Measurements from ENCODE around the gene IDNK.
"Not testable (repeated sequence)": the region's sequence is repeated elsewhere in the genome, so short reads cannot be mapped to it uniquely, and the experiment has no call there.

The IDNK gene

DNA sequence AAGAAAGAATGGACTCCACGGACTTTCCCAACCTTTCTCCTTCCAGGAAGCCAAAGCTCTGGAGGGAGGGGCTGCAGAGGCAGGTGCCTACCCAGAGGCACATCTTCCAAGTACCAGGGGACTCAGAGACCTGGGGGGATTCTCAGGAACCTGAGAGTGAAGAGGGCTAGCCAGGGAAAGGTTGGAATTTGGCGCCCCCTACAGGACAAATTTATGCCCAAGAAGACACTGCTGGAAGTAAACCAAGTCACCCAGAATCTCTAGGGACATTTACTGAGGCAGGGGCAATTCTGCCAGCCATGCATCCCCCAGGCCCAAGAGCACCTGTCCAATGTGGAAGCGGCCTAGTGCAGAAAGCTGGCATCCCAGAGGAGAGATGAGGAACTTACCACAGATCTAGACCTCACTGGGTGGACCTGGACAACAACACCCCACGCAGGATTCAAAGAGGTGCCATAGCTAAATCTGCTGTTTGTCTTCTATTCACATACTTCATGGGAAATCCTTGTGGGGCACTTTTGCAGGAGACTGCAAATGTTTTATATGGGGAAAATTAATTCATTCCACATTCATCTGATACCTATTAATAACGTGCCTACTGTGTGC is 25.9 kb upstream of the IDNK start:
- H2AFZ ChIP-seq (ENCODE audit: low read depth, low read length): no peak overlapping the region
- no peaks in the 10 kb centered on the region for H3K27me3 ChIP-seq (ENCODE audit: insufficient read depth, low read length, poor library complexity)
- no peaks in the 10 kb centered on the region for H3K9me3 ChIP-seq (ENCODE audit: insufficient read depth, low read length, severe bottlenecking)
- TF ChIP-seq, protein P1, sequence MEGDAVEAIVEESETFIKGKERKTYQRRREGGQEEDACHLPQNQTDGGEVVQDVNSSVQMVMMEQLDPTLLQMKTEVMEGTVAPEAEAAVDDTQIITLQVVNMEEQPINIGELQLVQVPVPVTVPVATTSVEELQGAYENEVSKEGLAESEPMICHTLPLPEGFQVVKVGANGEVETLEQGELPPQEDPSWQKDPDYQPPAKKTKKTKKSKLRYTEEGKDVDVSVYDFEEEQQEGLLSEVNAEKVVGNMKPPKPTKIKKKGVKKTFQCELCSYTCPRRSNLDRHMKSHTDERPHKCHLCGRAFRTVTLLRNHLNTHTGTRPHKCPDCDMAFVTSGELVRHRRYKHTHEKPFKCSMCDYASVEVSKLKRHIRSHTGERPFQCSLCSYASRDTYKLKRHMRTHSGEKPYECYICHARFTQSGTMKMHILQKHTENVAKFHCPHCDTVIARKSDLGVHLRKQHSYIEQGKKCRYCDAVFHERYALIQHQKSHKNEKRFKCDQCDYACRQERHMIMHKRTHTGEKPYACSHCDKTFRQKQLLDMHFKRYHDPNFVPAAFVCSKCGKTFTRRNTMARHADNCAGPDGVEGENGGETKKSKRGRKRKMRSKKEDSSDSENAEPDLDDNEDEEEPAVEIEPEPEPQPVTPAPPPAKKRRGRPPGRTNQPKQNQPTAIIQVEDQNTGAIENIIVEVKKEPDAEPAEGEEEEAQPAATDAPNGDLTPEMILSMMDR (IDR thresholded peaks at IDR 0.05; ENCODE audit: borderline replicate concordance, extremely low read depth, low read length, poor library complexity, severe bottlenecking): peak; percentile 73
- TF ChIP-seq EZH2 (IDR thresholded peaks at IDR 0.05; ENCODE audit: borderline replicate concordance, low read depth, low read length, severe bottlenecking): no peak
- H3K4me3 ChIP-seq (ENCODE audit: low read depth in 1 of 2, low read length in 2 of 2): no peak overlapping the region
- H3K9ac ChIP-seq (ENCODE audit: low read depth, low read length): no peak overlapping the region
- no peaks in the 10 kb centered on the region for H3K4me1 ChIP-seq (ENCODE audit: insufficient read depth, low read length)
- DNase-seq (peak; percentile 49), ATAC-seq (ENCODE audit: insufficient read depth, low read depth) (peak; percentile 66)
- no peak overlapping the region for H3K4me2 ChIP-seq (ENCODE audit: insufficient read depth, low read length)
- no peaks in the 10 kb centered on the region for H3K36me3 ChIP-seq (ENCODE audit: insufficient read depth, low read length)
- no peaks in the 10 kb centered on the region for H4K20me1 ChIP-seq (ENCODE audit: insufficient read depth, low read length)
- no peak overlapping the region for H3K27ac ChIP-seq (ENCODE audit: low read length)
- no peaks in the 10 kb centered on the region for H3K79me2 ChIP-seq (ENCODE audit: insufficient read depth, low read length)

DNA sequence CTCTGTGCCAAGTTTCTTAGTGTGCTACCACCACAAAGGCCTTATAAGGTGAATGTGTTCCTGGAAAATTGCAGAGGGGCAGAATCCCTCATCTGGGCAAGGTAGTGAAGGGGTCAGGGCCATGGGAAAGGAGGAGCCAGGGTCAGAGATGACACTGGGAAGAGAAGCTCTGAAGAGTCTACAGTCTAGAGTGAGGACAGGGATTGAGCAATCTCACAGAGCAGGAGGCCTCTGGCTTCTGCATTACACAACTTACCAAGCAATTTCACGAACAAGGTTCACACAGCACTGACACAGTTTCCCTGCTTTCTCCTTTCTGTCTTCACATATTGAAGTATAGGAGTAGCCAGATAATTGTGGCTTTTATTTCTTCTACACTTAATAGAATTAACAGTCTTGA is 24.5 kb upstream of the IDNK start:
- H3K79me2 ChIP-seq (ENCODE audit: insufficient read depth, low read length): no peaks in the 10 kb centered on the region
- TF ChIP-seq, protein P1 (IDR thresholded peaks at IDR 0.05; ENCODE audit: borderline replicate concordance, extremely low read depth, low read length, poor library complexity, severe bottlenecking): no peak
- H3K27ac ChIP-seq (ENCODE audit: low read length): no peak overlapping the region
- no peak for ATAC-seq (ENCODE audit: insufficient read depth, low read depth)
- DNase-seq: no peak
- no peaks in the 10 kb centered on the region for H3K36me3 ChIP-seq (ENCODE audit: insufficient read depth, low read length)
- H3K27me3 ChIP-seq (ENCODE audit: insufficient read depth, low read length, poor library complexity): no peaks in the 10 kb centered on the region
- no peaks in the 10 kb centered on the region for H3K9me3 ChIP-seq (ENCODE audit: insufficient read depth, low read length, severe bottlenecking)
- no peaks in the 10 kb centered on the region for H4K20me1 ChIP-seq (ENCODE audit: insufficient read depth, low read length)
- H3K4me2 ChIP-seq (ENCODE audit: insufficient read depth, low read length): no peak overlapping the region
- H3K9ac ChIP-seq (ENCODE audit: low read depth, low read length): no peak overlapping the region
- no peaks in the 10 kb centered on the region for H3K4me1 ChIP-seq (ENCODE audit: insufficient read depth, low read length)
- no peak overlapping the region for H2AFZ ChIP-seq (ENCODE audit: low read depth, low read length)
- no peak overlapping the region for H3K4me3 ChIP-seq (ENCODE audit: low read depth in 1 of 2, low read length in 2 of 2)

DNA sequence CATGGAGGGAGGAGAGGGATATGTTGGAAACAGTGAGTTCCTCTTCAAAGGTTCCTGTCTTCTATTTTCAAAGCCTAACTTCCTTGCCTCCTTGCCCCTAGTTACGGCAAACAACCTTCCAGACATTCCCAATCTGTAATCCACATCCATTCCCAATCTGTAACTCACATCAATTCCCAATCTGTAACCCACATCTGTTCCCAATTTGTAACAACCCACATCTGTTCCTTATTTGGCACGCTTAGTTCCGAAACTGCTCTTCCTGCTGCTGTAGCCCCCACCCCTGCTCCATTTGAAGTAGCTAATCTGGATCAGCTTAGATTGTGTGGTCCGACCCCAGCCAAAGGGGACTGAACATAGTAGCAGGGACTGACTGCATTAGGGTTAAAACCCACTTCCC is 23.9 kb upstream of the IDNK start:
- Histone ChIP-seq H3K4me1 (ENCODE audit: insufficient read depth, low read length) (no peaks in the 10 kb centered on the region), H4K20me1 (ENCODE audit: insufficient read depth, low read length) (no peaks in the 10 kb centered on the region), H3K9ac (ENCODE audit: low read depth, low read length) (no peak overlapping the region), H3K27ac (ENCODE audit: low read length) (no peak overlapping the region), H2AFZ (ENCODE audit: low read depth, low read length) (no peak overlapping the region), H3K36me3 (ENCODE audit: insufficient read depth, low read length) (no peaks in the 10 kb centered on the region), H3K27me3 (ENCODE audit: insufficient read depth, low read length, poor library complexity) (no peaks in the 10 kb centered on the region), H3K9me3 (ENCODE audit: insufficient read depth, low read length, severe bottlenecking) (no peaks in the 10 kb centered on the region), H3K79me2 (ENCODE audit: insufficient read depth, low read length) (no peaks in the 10 kb centered on the region), H3K4me3 (ENCODE audit: low read depth in 1 of 2, low read length in 2 of 2) (no peak overlapping the region), H3K4me2 (ENCODE audit: insufficient read depth, low read length) (no peak overlapping the region)
- ATAC-seq (ENCODE audit: insufficient read depth, low read depth) (no peak), DNase-seq (no peak)
- TF ChIP-seq EZH2 (IDR thresholded peaks at IDR 0.05; ENCODE audit: borderline replicate concordance, low read depth, low read length, severe bottlenecking): no peak

DNA sequence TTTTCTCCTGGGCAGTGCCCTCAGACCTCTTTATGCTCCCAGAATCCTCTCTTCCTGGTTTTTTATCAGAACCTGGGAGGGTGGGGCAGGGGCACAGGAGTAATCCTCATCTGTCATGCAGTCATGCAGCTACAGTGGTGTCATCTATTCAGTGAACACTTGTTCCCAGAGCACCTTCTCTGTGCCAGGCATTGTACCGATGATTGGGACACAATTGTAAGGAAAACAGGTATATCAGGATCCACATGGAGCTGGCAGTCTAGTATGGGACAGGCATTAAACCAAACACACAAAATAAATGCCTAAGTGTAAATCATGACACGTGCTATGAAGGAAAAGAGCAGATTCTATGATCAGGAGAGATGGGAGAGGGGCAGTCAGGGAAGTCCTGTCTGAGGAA is 21.5 kb upstream of the IDNK start:
- no peak for TF ChIP-seq EZH2 (IDR thresholded peaks at IDR 0.05; ENCODE audit: borderline replicate concordance, low read depth, low read length, severe bottlenecking)
- TF ChIP-seq, protein P1 (IDR thresholded peaks at IDR 0.05; ENCODE audit: borderline replicate concordance, extremely low read depth, low read length, poor library complexity, severe bottlenecking): no peak
- Histone ChIP-seq H3K27me3 (ENCODE audit: insufficient read depth, low read length, poor library complexity) (no peaks in the 10 kb centered on the region), H2AFZ (ENCODE audit: low read depth, low read length) (no peak overlapping the region), H3K4me3 (ENCODE audit: low read depth in 1 of 2, low read length in 2 of 2) (no peak overlapping the region), H3K4me2 (ENCODE audit: insufficient read depth, low read length) (no peak overlapping the region), H3K36me3 (ENCODE audit: insufficient read depth, low read length) (no peaks in the 10 kb centered on the region), H3K79me2 (ENCODE audit: insufficient read depth, low read length) (no peaks in the 10 kb centered on the region), H3K9ac (ENCODE audit: low read depth, low read length) (no peak overlapping the region), H3K27ac (ENCODE audit: low read length) (no peak overlapping the region), H3K9me3 (ENCODE audit: insufficient read depth, low read length, severe bottlenecking) (no peaks in the 10 kb centered on the region), H3K4me1 (ENCODE audit: insufficient read depth, low read length) (no peaks in the 10 kb centered on the region), H4K20me1 (ENCODE audit: insufficient read depth, low read length) (no peaks in the 10 kb centered on the region)
- DNase-seq (no peak), ATAC-seq (ENCODE audit: insufficient read depth, low read depth) (no peak)

DNA sequence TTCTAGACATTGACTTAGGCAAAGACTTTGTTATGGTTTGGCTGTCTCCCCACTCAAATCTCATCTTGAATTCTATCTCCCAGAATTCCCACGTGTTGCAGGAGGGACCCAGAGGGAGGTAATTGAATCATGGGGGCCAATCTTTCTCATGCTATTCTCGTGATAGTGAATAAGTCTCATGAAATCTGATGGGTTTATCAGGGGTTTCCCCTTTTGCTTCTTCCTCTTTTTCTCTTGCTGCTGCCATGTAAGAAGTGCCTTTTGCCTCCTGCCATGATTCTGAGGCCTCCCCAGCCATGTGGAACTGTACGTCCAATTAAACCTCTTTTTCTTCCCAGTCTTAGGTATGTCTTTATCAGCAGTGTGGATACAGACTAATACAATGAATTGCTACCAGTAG is 15.3 kb upstream of the IDNK start:
- DNase-seq; H3K27me3 ChIP-seq (ENCODE audit: insufficient read depth, low read length, poor library complexity); H3K4me2 ChIP-seq (ENCODE audit: insufficient read depth, low read length); H3K9me3 ChIP-seq (ENCODE audit: insufficient read depth, low read length, severe bottlenecking); H3K27ac ChIP-seq (ENCODE audit: low read length); H4K20me1 ChIP-seq (ENCODE audit: insufficient read depth, low read length); ATAC-seq (ENCODE audit: insufficient read depth, low read depth); H2AFZ ChIP-seq (ENCODE audit: low read depth, low read length); H3K4me1 ChIP-seq (ENCODE audit: insufficient read depth, low read length); H3K9ac ChIP-seq (ENCODE audit: low read depth, low read length); H3K36me3 ChIP-seq (ENCODE audit: insufficient read depth, low read length); H3K79me2 ChIP-seq (ENCODE audit: insufficient read depth, low read length); H3K4me3 ChIP-seq (ENCODE audit: low read depth in 1 of 2, low read length in 2 of 2): not testable (repeated sequence)

DNA sequence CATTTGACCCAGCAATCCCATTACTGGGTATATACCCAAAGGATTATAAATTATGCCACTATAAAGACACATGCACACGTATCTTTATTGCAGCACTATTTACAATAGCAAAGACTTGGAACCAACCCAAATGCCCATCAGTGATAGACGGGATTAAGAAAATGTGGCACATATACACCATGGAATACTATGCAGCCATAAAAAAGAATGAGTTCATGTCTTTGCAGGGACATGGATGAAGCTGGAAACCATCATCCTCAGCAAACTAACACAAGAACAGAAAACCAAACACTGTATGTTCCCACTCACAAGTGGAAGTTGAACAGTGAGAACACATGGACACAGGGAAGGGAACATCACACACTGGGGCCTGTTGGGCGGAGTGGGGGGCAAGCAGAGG is 9.6 kb upstream of the IDNK start:
- not testable (repeated sequence) for H3K4me2 ChIP-seq (ENCODE audit: insufficient read depth, low read length); H3K27me3 ChIP-seq (ENCODE audit: insufficient read depth, low read length, poor library complexity); H3K9ac ChIP-seq (ENCODE audit: low read depth, low read length); H3K27ac ChIP-seq (ENCODE audit: low read length); H3K4me1 ChIP-seq (ENCODE audit: insufficient read depth, low read length); H3K36me3 ChIP-seq (ENCODE audit: insufficient read depth, low read length); H3K79me2 ChIP-seq (ENCODE audit: insufficient read depth, low read length); H4K20me1 ChIP-seq (ENCODE audit: insufficient read depth, low read length); ATAC-seq (ENCODE audit: insufficient read depth, low read depth); H3K9me3 ChIP-seq (ENCODE audit: insufficient read depth, low read length, severe bottlenecking); DNase-seq; H3K4me3 ChIP-seq (ENCODE audit: low read depth in 1 of 2, low read length in 2 of 2); H2AFZ ChIP-seq (ENCODE audit: low read depth, low read length)
